Astrocyte (in vitro differentiated cells and primary cell): Measurements from ENCODE around the gene VIM.

Experiments used
- CTCF ChIP-seq: IDR thresholded peaks from 2 replicates; pipeline ENCODE4 v1.5.1; 2011; ENCODE audit warnings: low read depth, mild to moderate bottlenecking, inconsistent platforms, low read length, moderate library complexity; ENCODE audit not compliant: insufficient read depth
- EZH2 ChIP-seq: IDR thresholded peaks from 2 replicates; pipeline ENCODE4 v1.6.1; 2012; ENCODE audit warnings: mild to moderate bottlenecking, low read length, inconsistent platforms; ENCODE audit not compliant: insufficient read depth

GRCh38 chr10:17185873-17186272 is 42.2 kb upstream of the VIM start:
- TF ChIP-seq CTCF = no peak
- no peak for TF ChIP-seq EZH2
